ENCODE measurements around the gene CAP2. TPM values are rescaled to one million over a fixed set of nuclear protein-coding genes. Genes with fewer than 3 reads are reported as not detected.
"Not testable (repeated sequence)": the region's sequence is repeated elsewhere in the genome, so short reads cannot be mapped to it uniquely, and the experiment has no call there.

The CAP2 gene
- total and polyA plus RNA-seq, 11 donors, result 61.3 to 187 (median 126) TPM

DNA sequence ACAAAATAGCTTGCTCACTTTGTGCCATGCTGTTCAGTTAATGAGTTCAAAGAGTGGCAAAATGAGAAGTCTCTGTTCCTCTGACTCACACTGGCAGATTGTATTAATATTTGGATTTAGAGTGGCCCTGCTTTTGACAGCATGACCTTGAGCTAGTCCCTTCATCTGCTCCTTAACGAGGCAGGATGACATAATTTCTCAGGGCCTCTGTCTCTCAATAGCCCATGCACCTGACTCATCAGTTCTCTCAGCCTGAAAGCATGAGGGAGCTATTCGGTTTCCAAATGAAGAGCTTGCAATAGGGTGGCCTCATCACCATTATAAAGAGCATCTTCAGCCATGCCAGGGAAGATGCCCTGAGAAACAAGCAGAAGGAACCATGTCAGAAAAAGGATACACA, 38.2 kb downstream of the CAP2 start:
- Histone ChIP-seq H3K4me1 (peaks cover 0 to 22% (median 0%) of the 10 kb centered on the region in 12 donors), H3K4me3 (no peak overlapping the region), H3K27me3 (no peaks in the 10 kb centered on the region), H3K9me3 (no peaks in the 10 kb centered on the region), H3K27ac (peak overlapping the region in 7 of 12 donors; percentile 8 to 51 (median 22)), H3K36me3 (peaks cover 0 to 22% (median 0%) of the 10 kb centered on the region in 9 donors)
- intact Hi-C loops (cut with DNase I), result no loop called here
- 37 to 50% (median 43%) methylated on average over 2 of the region's 2 CpGs for WGBS, 4 donors
- ATAC-seq (peak in 3 of 4 donors; percentile 40 to 66 (median 49)), DNase-seq (no peak)
- TF ChIP-seq POLR2A (IDR thresholded peaks at IDR 0.05), result no peak
- TF ChIP-seq, protein P1, sequence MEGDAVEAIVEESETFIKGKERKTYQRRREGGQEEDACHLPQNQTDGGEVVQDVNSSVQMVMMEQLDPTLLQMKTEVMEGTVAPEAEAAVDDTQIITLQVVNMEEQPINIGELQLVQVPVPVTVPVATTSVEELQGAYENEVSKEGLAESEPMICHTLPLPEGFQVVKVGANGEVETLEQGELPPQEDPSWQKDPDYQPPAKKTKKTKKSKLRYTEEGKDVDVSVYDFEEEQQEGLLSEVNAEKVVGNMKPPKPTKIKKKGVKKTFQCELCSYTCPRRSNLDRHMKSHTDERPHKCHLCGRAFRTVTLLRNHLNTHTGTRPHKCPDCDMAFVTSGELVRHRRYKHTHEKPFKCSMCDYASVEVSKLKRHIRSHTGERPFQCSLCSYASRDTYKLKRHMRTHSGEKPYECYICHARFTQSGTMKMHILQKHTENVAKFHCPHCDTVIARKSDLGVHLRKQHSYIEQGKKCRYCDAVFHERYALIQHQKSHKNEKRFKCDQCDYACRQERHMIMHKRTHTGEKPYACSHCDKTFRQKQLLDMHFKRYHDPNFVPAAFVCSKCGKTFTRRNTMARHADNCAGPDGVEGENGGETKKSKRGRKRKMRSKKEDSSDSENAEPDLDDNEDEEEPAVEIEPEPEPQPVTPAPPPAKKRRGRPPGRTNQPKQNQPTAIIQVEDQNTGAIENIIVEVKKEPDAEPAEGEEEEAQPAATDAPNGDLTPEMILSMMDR (IDR thresholded peaks at IDR 0.05), result no peak

GRCh38 chr6:17432356-17432755, 39.0 kb downstream of the CAP2 start:
- intact Hi-C loops (cut with DNase I), result no loop called here
- no peak for DNase-seq
- WGBS, 4 donors, result 36 to 53% (median 43%) methylated on average over 2 of the region's 2 CpGs
- Histone ChIP-seq H3K27me3 (no peaks in the 10 kb centered on the region), H3K27ac (peak overlapping the region in 2 of 12 donors; percentile 18 to 51), H3K36me3 (peaks cover 0 to 19% (median 0%) of the 10 kb centered on the region in 9 donors), H3K4me1 (peaks cover 0 to 22% (median 0%) of the 10 kb centered on the region in 12 donors), H3K9me3 (no peaks in the 10 kb centered on the region), H3K4me3 (no peak overlapping the region)
- ATAC-seq, result no peak
- TF ChIP-seq, protein P1 (IDR thresholded peaks at IDR 0.05), result no peak
- no peak for TF ChIP-seq POLR2A (IDR thresholded peaks at IDR 0.05)

- ATAC-seq (peak in 2 of 4 donors; percentile 42 to 67), DNase-seq (no peak)
- Histone ChIP-seq H3K4me3 (no peak overlapping the region), H3K4me1 (peaks cover 0 to 12% (median 4%) of the 10 kb centered on the region in 12 donors), H3K27ac (peak overlapping the region in 3 of 12 donors; percentile 3 to 27 (median 7)), H3K9me3 (no peaks in the 10 kb centered on the region), H3K27me3 (no peaks in the 10 kb centered on the region), H3K36me3 (peaks cover 0 to 6% (median 0%) of the 10 kb centered on the region in 9 donors)
- intact Hi-C loops (cut with DNase I), result no loop called here
- no peak for TF ChIP-seq POLR2A (IDR thresholded peaks at IDR 0.05)
- TF ChIP-seq, protein P1 (IDR thresholded peaks at IDR 0.05), result no peak
- 25 to 59% (median 39%) methylated on average over 11 of the region's 11 CpGs for WGBS, 4 donors
These were observed 46.0 kb downstream of the CAP2 start for GRCh38 chr6:17439243-17439993.

DNA sequence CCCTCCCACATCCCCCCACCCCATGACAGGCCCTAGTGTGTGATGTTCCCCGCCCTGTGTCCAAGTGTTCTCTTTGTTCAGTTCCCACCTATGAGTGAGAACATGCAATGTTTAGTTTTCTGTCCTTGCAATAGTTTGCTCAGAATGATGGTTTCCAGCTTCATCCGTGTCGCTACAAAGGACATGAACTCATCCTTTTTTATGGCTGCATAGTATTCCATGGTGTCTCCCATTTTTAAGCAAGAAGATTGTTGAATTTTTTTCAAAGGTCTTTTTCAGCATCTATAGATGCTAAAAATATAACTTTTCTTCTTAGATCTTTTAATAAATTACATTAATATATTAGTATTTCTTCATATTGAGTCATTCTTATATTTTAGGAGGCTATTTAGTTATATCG, 47.4 kb downstream of the CAP2 start:
- H3K4me3 ChIP-seq; ATAC-seq; DNase-seq; H3K36me3 ChIP-seq; intact Hi-C loops (cut with DNase I); H3K27ac ChIP-seq; H3K27me3 ChIP-seq; H3K9me3 ChIP-seq: not testable (repeated sequence)
- peaks cover 0 to 12% (median 4%) of the 10 kb centered on the region in 12 donors for H3K4me1 ChIP-seq
- 87 to 98% (median 95%) methylated on average over 4 of the region's 4 CpGs for WGBS, 4 donors
